Tibial nerve (tissue), 4 donors: ENCODE results near the gene MRTFA. TPM values are rescaled to one million over a fixed set of nuclear protein-coding genes. Genes with fewer than 3 reads are reported as not detected.
A peak's percentile ranks its signal among the peaks of the same experiment; 100 is the strongest.

ENCODE experiments used
- DNase-seq, 2 donors: peaks; one replicate each; pipeline ENCODE4 v3.0.0-alpha.2; 2019; ENCODE audit warnings: low spot score in 2 of 2
- H3K27ac ChIP-seq, 4 donors: fragments of 200-600 bp; sonication (generic) in 3 of 4; one replicate each; pipeline ENCODE4 v1.5.1; 2017 to 2019; ENCODE audit warnings: mild to moderate bottlenecking in 1 of 4
- H3K27me3 ChIP-seq, 2 donors: fragments of 200-600 bp; sonication (generic) in 1 of 2; one replicate each; pipeline versions ENCODE4 v1.5.1 to v1.6.0; 2017 to 2019
- H3K36me3 ChIP-seq, 3 donors: fragments of 200-600 bp; sonication (generic); one replicate each; pipeline ENCODE4 v1.5.1; 2018 to 2019
- H3K4me1 ChIP-seq, 4 donors: fragments of 200-600 bp; sonication (generic) in 3 of 4; one replicate each; pipeline ENCODE4 v1.5.1; 2017 to 2019
- H3K4me3 ChIP-seq, 4 donors: fragments of 200-600 bp; sonication (generic) in 3 of 4; one replicate each; pipeline ENCODE4 v1.5.1; 2017 to 2019; ENCODE audit warnings: mild to moderate bottlenecking in 1 of 4, moderate library complexity in 1 of 4
- H3K9me3 ChIP-seq, 4 donors: fragments of 200-600 bp; sonication (generic) in 3 of 4; one replicate each; pipeline ENCODE4 v1.5.1; 2017 to 2019
- CTCF ChIP-seq, 5 experiments: fragments of 200-600 bp in 3 of 5; fragments of 450-650 bp in 2 of 5; sonication (generic) in 3 of 5; IDR thresholded peaks; one replicate each; pipeline ENCODE4 v1.5.1; 2016 to 2019; ENCODE audit warnings: antibody characterized with exemption in 5 of 5, mild to moderate bottlenecking in 3 of 5, moderate library complexity in 2 of 5
- EP300 ChIP-seq, 2 donors: sonication (generic); formaldehyde crosslinking; IDR thresholded peaks; one replicate each; pipeline ENCODE4 v1.6.1; 2017; ENCODE audit warnings: antibody characterized with exemption in 2 of 2, mild to moderate bottlenecking in 1 of 2
- POLR2A ChIP-seq, 2 donors: fragments of 450-650 bp; IDR thresholded peaks; one replicate each; pipeline ENCODE4 v1.6.1; 2017; ENCODE audit warnings: antibody characterized with exemption in 2 of 2, mild to moderate bottlenecking in 2 of 2, moderate library complexity in 2 of 2
- WGBS, 2 donors: methylation state at CpG; one replicate each; pipeline ENCODE4 v1.1.5; 2018; 5-methylcytosine and 5-hydroxymethylcytosine counted together
- total RNA-seq, 4 donors: library from RNA; depleted of rRNA; stranded (reverse); fragments of >200 nt; gene quantifications; one replicate each; pipeline ENCODE4 v1.1.0, GENCODE V29; 2016

MRTFA gene
- total RNA-seq: 100 to 1,000 TPM in 2 of 4 donors, 10 to 100 TPM in 2; 69.7 to 119 (median 104) TPM

- peak; percentile 100 for DNase-seq
- H3K27ac ChIP-seq: peak within 1 kb of the TSS; percentile 86 to 95 (median 91)
- H3K4me3 ChIP-seq: peak within 1 kb of the TSS; percentile 83 to 100 (median 90)
- WGBS, 2 donors: 0 to 1% methylated on average over 19 to 70 of the region's 82 CpGs
- H3K9me3 ChIP-seq: no peaks in the 10 kb centered on the region
- no peaks in the 10 kb centered on the region for H3K36me3 ChIP-seq
- TF ChIP-seq POLR2A (IDR thresholded peaks at IDR 0.05) (peak; percentile 93 to 98), EP300 (IDR thresholded peaks at IDR 0.05) (peak; percentile 82 to 98), CTCF (IDR thresholded peaks at IDR 0.05) (peak in 2 of 5 experiments; percentile 38 to 45)
- H3K4me1 ChIP-seq: peaks cover 0 to 42% (median 10%) of the 10 kb centered on the region in 4 donors
- H3K27me3 ChIP-seq: no peaks in the 10 kb centered on the region
These were observed at the start of gene MRTFA for GRCh38 chr22:40636380-40637182. Gene MRTFA (minus strand): TSS chr22:40636719.

GRCh38 chr22:40685406-40685805, 48.9 kb upstream of the MRTFA start:
- 94 to 95% methylated on average over 3 of the region's 3 CpGs for WGBS, 2 donors
- no peak overlapping the region for H3K27ac ChIP-seq

GRCh38 chr22:40684728-40685127, 48.2 kb upstream of the MRTFA start:
- no peak for TF ChIP-seq POLR2A (IDR thresholded peaks at IDR 0.05)
- TF ChIP-seq CTCF (IDR thresholded peaks at IDR 0.05): no peak
- no peak for TF ChIP-seq EP300 (IDR thresholded peaks at IDR 0.05)
- H3K4me1 ChIP-seq: peaks cover 0 to 17% (median 6%) of the 10 kb centered on the region in 4 donors
- H3K36me3 ChIP-seq: no peaks in the 10 kb centered on the region
- H3K4me3 ChIP-seq: no peak overlapping the region
- DNase-seq: no peak
- no peak overlapping the region for H3K27ac ChIP-seq
- no peaks in the 10 kb centered on the region for H3K9me3 ChIP-seq
- 36 to 48% methylated on average over 9 of the region's 9 CpGs for WGBS, 2 donors
- peaks cover 0 to 14% of the 10 kb centered on the region in 2 donors for H3K27me3 ChIP-seq

More at GRCh38 chr22:40685406-40685805, 48.9 kb upstream of the MRTFA start:
- peaks cover 0 to 10% (median 2%) of the 10 kb centered on the region in 4 donors for H3K4me1 ChIP-seq
- H3K4me3 ChIP-seq: no peak overlapping the region
- H3K9me3 ChIP-seq: no peaks in the 10 kb centered on the region
- H3K36me3 ChIP-seq: no peaks in the 10 kb centered on the region
- DNase-seq: no peak
- H3K27me3 ChIP-seq: peaks cover 0 to 10% of the 10 kb centered on the region in 2 donors
- TF ChIP-seq POLR2A (IDR thresholded peaks at IDR 0.05): no peak
- TF ChIP-seq EP300 (IDR thresholded peaks at IDR 0.05): no peak
- no peak for TF ChIP-seq CTCF (IDR thresholded peaks at IDR 0.05)

GRCh38 chr22:40681451-40681850, 44.9 kb upstream of the MRTFA start:
- H3K27me3 ChIP-seq: peaks cover 0 to 24% of the 10 kb centered on the region in 2 donors

More at GRCh38 chr22:40681451-40681850, 44.9 kb upstream of the MRTFA start:
- no peaks in the 10 kb centered on the region for H3K9me3 ChIP-seq
- no peak overlapping the region for H3K27ac ChIP-seq
- DNase-seq: no peak
- no peak overlapping the region for H3K4me3 ChIP-seq
- TF ChIP-seq CTCF (IDR thresholded peaks at IDR 0.05): no peak
- no peak for TF ChIP-seq EP300 (IDR thresholded peaks at IDR 0.05)
- TF ChIP-seq POLR2A (IDR thresholded peaks at IDR 0.05): no peak
- 92 to 94% methylated on average over 19 of the region's 19 CpGs for WGBS, 2 donors
- peaks cover 0 to 28% (median 12%) of the 10 kb centered on the region in 4 donors for H3K4me1 ChIP-seq
- H3K36me3 ChIP-seq: no peaks in the 10 kb centered on the region
